Gastroesophageal sphincter (tissue), 4 donors: ENCODE data around the gene TRAF6. TPM values are rescaled to one million over a fixed set of nuclear protein-coding genes. Genes with fewer than 3 reads are reported as not detected.

Experiments
- ATAC-seq: fragments of 150-250 bp; one replicate; pipeline ENCODE4 v1.9.1; 2016; ENCODE audit warnings: mild to moderate bottlenecking, moderate library complexity
- H3K27ac ChIP-seq, 4 donors: fragments of 200-600 bp; sonication (generic) in 3 of 4; 1 replicate in 3 of 4; 2 replicates in 1 of 4; pipeline ENCODE4 v1.5.1; 2016 to 2019
- H3K27me3 ChIP-seq: fragments of 200-600 bp; sonication (generic); one replicate; pipeline ENCODE4 v1.5.1; 2019
- H3K36me3 ChIP-seq, 2 donors: fragments of 200-600 bp; sonication (generic); one replicate each; pipeline ENCODE4 v1.5.1; 2019; ENCODE audit warnings: control low read depth in 1 of 2
- H3K4me1 ChIP-seq, 3 donors: fragments of 200-600 bp; sonication (generic); 1 replicate in 2 of 3; 2 replicates in 1 of 3; pipeline ENCODE4 v1.5.1; 2016 to 2019; ENCODE audit warnings: control low read depth in 2 of 3
- H3K4me3 ChIP-seq, 2 donors: fragments of 200-600 bp; sonication (generic); one replicate each; pipeline ENCODE4 v1.5.1; 2019; ENCODE audit warnings: mild to moderate bottlenecking in 1 of 2, moderate library complexity in 1 of 2
- H3K9me3 ChIP-seq, 3 donors: fragments of 200-600 bp; sonication (generic); one replicate each; pipeline ENCODE4 v1.5.1; 2017 to 2019; ENCODE audit warnings: control low read depth in 2 of 3
- EP300 ChIP-seq: sonication (generic); formaldehyde crosslinking; IDR thresholded peaks from one replicate; pipeline ENCODE4 v1.6.1; 2017; ENCODE audit warnings: antibody characterized with exemption, mild to moderate bottlenecking
- POLR2A ChIP-seq, 2 donors: fragments of 450-650 bp; IDR thresholded peaks; one replicate each; pipeline ENCODE4 v1.6.1; 2017; ENCODE audit warnings: antibody characterized with exemption in 2 of 2, mild to moderate bottlenecking in 2 of 2, moderate library complexity in 1 of 2
- POLR2AphosphoS5 ChIP-seq: sonication (generic); formaldehyde crosslinking; IDR thresholded peaks from one replicate; pipeline ENCODE4 v1.6.1; 2017; ENCODE audit warnings: antibody characterized with exemption
- WGBS, 2 donors: methylation state at CpG; one replicate each; pipeline ENCODE4 v1.1.5; 2018; ENCODE audit warnings: low coverage in 1 of 2; 5-methylcytosine and 5-hydroxymethylcytosine counted together
- total RNA-seq, 4 donors: library from RNA; depleted of rRNA; stranded (reverse); fragments of >200 nt; gene quantifications; one replicate each; pipeline ENCODE4 v1.1.0, GENCODE V29; 2016
- TF ChIP-seq, protein P1 (sequence below), 4 experiments: fragments of 200-600 bp in 2 of 4; fragments of 450-650 bp in 2 of 4; sonication (generic) in 1 of 4; IDR thresholded peaks; one replicate each; pipeline ENCODE4 v1.5.1; 2017 to 2019; ENCODE audit warnings: antibody characterized with exemption in 4 of 4, mild to moderate bottlenecking in 2 of 4, moderate library complexity in 2 of 4

Gene TRAF6
- total RNA-seq, 4 donors from 2014 or later: 13.5 to 17.0 (median 16.1) TPM

DNA sequence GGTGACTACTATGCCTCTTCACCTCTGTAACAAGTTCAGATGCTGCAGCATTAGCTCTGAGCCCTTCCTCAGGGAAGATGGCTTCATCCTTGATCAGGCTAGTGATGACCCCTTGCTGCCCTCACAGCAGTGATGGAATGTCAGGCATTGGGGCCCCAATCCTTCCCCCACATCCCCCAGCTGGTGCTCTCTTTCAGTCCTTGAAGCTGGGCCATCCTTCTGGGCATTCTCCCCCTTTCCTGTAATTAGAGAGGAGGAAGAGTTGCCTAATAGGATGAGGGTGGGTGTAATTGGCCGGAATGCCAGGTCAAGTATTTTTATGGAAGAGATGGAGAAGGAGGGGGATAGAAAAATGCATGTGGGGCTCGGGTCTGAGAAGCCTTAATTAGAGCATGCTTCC, 62.6 kb downstream of the TRAF6 start:
- no peaks in the 10 kb centered on the region for H3K36me3 ChIP-seq
- no peak for ATAC-seq
- no peaks in the 10 kb centered on the region for H3K9me3 ChIP-seq
- H3K4me1 ChIP-seq: peaks cover 0 to 17% (median 0%) of the 10 kb centered on the region in 3 donors
- no peaks in the 10 kb centered on the region for H3K27me3 ChIP-seq
- no peak overlapping the region for H3K4me3 ChIP-seq
- 43 to 54% methylated on average over 1 to 2 of the region's 2 CpGs for WGBS, 2 donors
- TF ChIP-seq, protein P1, sequence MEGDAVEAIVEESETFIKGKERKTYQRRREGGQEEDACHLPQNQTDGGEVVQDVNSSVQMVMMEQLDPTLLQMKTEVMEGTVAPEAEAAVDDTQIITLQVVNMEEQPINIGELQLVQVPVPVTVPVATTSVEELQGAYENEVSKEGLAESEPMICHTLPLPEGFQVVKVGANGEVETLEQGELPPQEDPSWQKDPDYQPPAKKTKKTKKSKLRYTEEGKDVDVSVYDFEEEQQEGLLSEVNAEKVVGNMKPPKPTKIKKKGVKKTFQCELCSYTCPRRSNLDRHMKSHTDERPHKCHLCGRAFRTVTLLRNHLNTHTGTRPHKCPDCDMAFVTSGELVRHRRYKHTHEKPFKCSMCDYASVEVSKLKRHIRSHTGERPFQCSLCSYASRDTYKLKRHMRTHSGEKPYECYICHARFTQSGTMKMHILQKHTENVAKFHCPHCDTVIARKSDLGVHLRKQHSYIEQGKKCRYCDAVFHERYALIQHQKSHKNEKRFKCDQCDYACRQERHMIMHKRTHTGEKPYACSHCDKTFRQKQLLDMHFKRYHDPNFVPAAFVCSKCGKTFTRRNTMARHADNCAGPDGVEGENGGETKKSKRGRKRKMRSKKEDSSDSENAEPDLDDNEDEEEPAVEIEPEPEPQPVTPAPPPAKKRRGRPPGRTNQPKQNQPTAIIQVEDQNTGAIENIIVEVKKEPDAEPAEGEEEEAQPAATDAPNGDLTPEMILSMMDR (IDR thresholded peaks at IDR 0.05): no peak
- no peak for TF ChIP-seq EP300
- TF ChIP-seq POLR2A (IDR thresholded peaks at IDR 0.05): no peak
- TF ChIP-seq POLR2AphosphoS5: no peak
- no peak overlapping the region for H3K27ac ChIP-seq

DNA sequence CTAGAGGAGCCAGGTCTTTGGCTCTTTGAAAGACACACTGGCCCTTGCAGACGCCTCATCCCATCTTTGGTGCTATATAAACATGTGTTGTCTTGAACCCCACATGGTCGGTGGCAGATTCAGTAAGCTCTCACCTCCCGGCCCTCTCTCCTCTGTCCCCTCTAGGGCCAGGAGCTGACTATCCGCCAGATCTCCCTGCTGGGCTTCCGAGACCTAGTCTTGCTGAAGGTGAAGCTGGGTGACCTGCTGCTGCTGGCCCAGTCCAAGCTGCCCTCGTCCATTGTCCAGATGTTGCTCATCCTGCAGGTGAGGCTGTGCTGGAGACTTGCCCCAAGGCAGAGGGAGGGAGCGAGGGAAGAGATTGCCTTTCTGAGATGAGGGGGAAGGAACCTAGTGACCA, 63.9 kb downstream of the TRAF6 start:
- Histone ChIP-seq H3K4me3 (no peak overlapping the region), H3K27ac (no peak overlapping the region), H3K9me3 (peaks cover 0 to 6% (median 0%) of the 10 kb centered on the region in 3 donors), H3K4me1 (peaks cover 0 to 17% (median 0%) of the 10 kb centered on the region in 3 donors), H3K27me3 (no peaks in the 10 kb centered on the region), H3K36me3 (no peaks in the 10 kb centered on the region)
- no peak for TF ChIP-seq EP300
- TF ChIP-seq, protein P1 (IDR thresholded peaks at IDR 0.05): no peak
- no peak for TF ChIP-seq POLR2AphosphoS5
- TF ChIP-seq POLR2A (IDR thresholded peaks at IDR 0.05): no peak
- ATAC-seq: no peak
- WGBS, 2 donors: 83 to 94% methylated on average over 2 to 5 of the region's 7 CpGs

DNA sequence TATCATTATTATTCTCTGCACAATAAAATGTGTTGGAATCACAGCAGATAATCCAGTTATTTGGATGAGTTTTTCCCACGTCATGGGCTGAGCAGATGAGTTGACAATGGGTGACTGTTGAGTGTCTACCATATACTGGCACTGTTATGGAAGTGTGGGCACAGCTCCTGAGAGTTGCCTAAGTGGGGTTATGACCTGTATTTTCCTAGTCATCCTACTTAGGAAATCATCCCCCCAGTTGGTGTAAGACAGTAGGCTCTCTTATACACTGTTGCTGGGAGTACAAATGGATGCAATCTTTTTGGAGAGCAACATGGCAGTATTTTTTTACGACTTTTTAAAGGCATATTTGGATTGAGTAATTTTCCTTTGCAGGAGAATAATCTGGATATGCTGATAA, 66.4 kb downstream of the TRAF6 start:
- no peaks in the 10 kb centered on the region for H3K36me3 ChIP-seq
- H3K9me3 ChIP-seq: peaks cover 0 to 6% (median 0%) of the 10 kb centered on the region in 3 donors
- TF ChIP-seq POLR2A (IDR thresholded peaks at IDR 0.05) (no peak), EP300 (no peak), POLR2AphosphoS5 (no peak)
- TF ChIP-seq, protein P1 (IDR thresholded peaks at IDR 0.05): no peak
- WGBS, 2 donors: 85 to 100% methylated on average over 1 to 2 of the region's 2 CpGs
- H3K4me1 ChIP-seq: no peaks in the 10 kb centered on the region
- ATAC-seq: no peak
- no peaks in the 10 kb centered on the region for H3K27me3 ChIP-seq
- H3K27ac ChIP-seq: no peak overlapping the region
- no peak overlapping the region for H3K4me3 ChIP-seq

DNA sequence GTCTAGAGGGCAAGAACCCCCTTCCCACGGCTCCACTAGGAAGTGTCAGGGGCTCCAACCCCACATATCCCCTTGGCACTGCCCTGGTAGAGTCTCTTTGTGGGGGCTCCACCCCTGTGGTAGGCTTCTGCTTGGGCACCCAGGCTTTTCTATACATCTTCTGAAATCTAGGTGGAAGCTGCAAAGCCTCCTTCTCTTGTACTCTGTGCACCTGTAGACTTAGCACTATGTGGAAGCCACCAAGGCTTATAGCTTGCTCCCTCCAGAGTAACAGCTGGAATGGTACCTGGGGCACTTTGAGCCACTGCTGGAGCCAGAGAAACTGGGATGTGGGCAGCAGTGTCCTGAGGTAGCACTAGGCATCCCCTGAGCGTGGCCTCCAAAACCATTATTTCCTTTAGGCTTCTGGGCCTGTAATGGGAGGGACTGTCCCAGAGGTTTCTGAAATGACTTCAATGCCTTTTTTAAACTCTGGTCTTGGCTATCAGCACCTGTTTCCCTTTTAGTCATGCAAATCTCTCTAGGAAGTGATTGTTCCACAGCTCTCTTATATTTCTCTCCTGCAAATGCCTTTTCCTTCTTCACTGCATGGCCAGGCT, 68.4 kb downstream of the TRAF6 start:
- H3K4me3 ChIP-seq: no peak overlapping the region
- no peak for ATAC-seq
- no peak for TF ChIP-seq POLR2A (IDR thresholded peaks at IDR 0.05)
- TF ChIP-seq, protein P1 (IDR thresholded peaks at IDR 0.05): no peak
- TF ChIP-seq EP300: no peak
- TF ChIP-seq POLR2AphosphoS5: no peak
- H3K9me3 ChIP-seq: peaks cover 0 to 6% (median 0%) of the 10 kb centered on the region in 3 donors
- no peaks in the 10 kb centered on the region for H3K36me3 ChIP-seq
- no CpG with 5 or more reads among the region's 2 CpGs for WGBS, 2 donors
- no peaks in the 10 kb centered on the region for H3K4me1 ChIP-seq
- no peak overlapping the region for H3K27ac ChIP-seq
- H3K27me3 ChIP-seq: no peaks in the 10 kb centered on the region

DNA sequence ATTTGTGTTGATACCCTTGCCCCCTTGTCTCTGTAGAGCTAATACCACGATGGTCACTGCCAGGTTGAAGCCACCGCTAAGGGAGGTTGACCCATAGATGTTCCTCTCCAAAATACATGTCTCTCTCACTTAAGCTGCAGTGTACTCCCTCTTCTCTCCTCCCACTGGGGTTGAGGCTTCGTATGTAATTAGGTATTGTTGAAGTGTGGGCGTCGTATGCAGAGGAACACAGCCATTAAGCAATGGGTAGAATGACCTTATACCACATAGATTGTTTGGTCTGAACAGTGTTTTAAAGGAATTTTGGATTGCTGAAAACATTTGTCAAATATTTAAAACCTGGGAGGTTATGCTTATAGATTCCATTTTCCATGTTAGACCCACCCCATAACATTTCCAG, 71.9 kb downstream of the TRAF6 start:
- 93 to 98% methylated on average over 5 of the region's 5 CpGs for WGBS, 2 donors
- TF ChIP-seq POLR2A (IDR thresholded peaks at IDR 0.05) (no peak), EP300 (no peak), POLR2AphosphoS5 (no peak)
- TF ChIP-seq, protein P1 (IDR thresholded peaks at IDR 0.05): no peak
- H3K27ac ChIP-seq: no peak overlapping the region

More for the DNA sequence above, 71.9 kb downstream of the TRAF6 start:
- no peaks in the 10 kb centered on the region for H3K27me3 ChIP-seq
- ATAC-seq: no peak
- no peak overlapping the region for H3K4me3 ChIP-seq
- no peaks in the 10 kb centered on the region for H3K36me3 ChIP-seq
- peaks cover 0 to 6% (median 0%) of the 10 kb centered on the region in 3 donors for H3K9me3 ChIP-seq
- no peaks in the 10 kb centered on the region for H3K4me1 ChIP-seq
